B cell (primary cell): ENCODE measurements around the gene HOOK2. TPM values are rescaled to one million over a fixed set of nuclear protein-coding genes. Genes with fewer than 3 reads are reported as not detected.

ENCODE experiments used
- ATAC-seq: fragments of 200-7000 bp; cut with Tn5 transposase; one replicate; pipeline ENCODE4 v1.10.0; 2021; ENCODE audit warnings: low read depth, mild to moderate bottlenecking, moderate number of reproducible peaks, moderate library complexity
- CTCF ChIA-PET: fragments of 350-600 bp; sonication (Branson Sonifier 250); formaldehyde crosslinking; loops from one replicate; lab custom pipeline; 2021; ENCODE audit warnings: antibody characterized with exemption, inconsistent platforms; lab: Charles Lee
- POLR2A ChIA-PET: fragments of 350-600 bp; sonication (Branson Sonifier 250); formaldehyde crosslinking; loops from one replicate; lab custom pipeline; 2021; ENCODE audit warnings: antibody characterized with exemption; lab: Charles Lee
- DNase-seq: peaks from one replicate; pipeline ENCODE4 v3.0.0; 2013
- H2AFZ ChIP-seq: 2 replicates; pipeline ENCODE4 v1.6.1; 2012; ENCODE audit warnings: mild to moderate bottlenecking, low read depth, low read length; ENCODE audit not compliant: insufficient read depth, poor library complexity, severe bottlenecking
- H3K27ac ChIP-seq, 2 donors: 1 replicate in 1 of 2; 2 replicates in 1 of 2; pipeline ENCODE4 v1.5.1; 2012 to 2013; ENCODE audit warnings: low read length in 2 of 2, mild to moderate bottlenecking in 2 of 2, moderate library complexity in 1 of 2
- H3K27me3 ChIP-seq, 4 experiments: fragments of 200-600 bp in 1 of 4; sonication (generic) in 1 of 4; replicated peaks in 1 of 4; 1 replicate in 2 of 4; 2 replicates in 2 of 4; pipeline versions ENCODE4 v1.6.1 to v1.7.0; 2013 to 2016; ENCODE audit warnings: low read length in 3 of 4, mild to moderate bottlenecking in 2 of 4, mixed read lengths in 1 of 4, moderate library complexity in 1 of 4; ENCODE audit not compliant: insufficient read depth in 4 of 4, control insufficient read depth in 3 of 4; ENCODE audit errors: control extremely low read depth in 1 of 4
- H3K36me3 ChIP-seq, 2 experiments: replicated peaks in 1 of 2; 1 replicate in 1 of 2; 2 replicates in 1 of 2; pipeline versions ENCODE4 v1.6.1 to v1.7.1; 2013; ENCODE audit warnings: low read length in 1 of 2; ENCODE audit not compliant: insufficient read depth in 2 of 2, control insufficient read depth in 1 of 2; ENCODE audit errors: control extremely low read depth in 1 of 2, extremely low read depth in 1 of 2
- H3K4me1 ChIP-seq, 2 donors: fragments of 200-600 bp in 1 of 2; sonication (generic) in 1 of 2; 1 replicate in 1 of 2; 2 replicates in 1 of 2; pipeline versions ENCODE4 v1.5.1 to v1.6.1; 2013 to 2017; ENCODE audit warnings: low read length in 2 of 2; ENCODE audit not compliant: control insufficient read depth in 2 of 2, insufficient read depth in 2 of 2
- H3K4me2 ChIP-seq: replicated peaks from 2 replicates; pipeline ENCODE3; 2012; ENCODE audit warnings: mild to moderate bottlenecking, low read depth, low read length; ENCODE audit not compliant: poor library complexity, severe bottlenecking
- H3K4me3 ChIP-seq, 5 experiments: fragments of 200-600 bp in 1 of 5; sonication (generic) in 1 of 5; 1 replicate in 3 of 5; 2 replicates in 2 of 5; pipeline versions ENCODE4 v1.5.1 to v1.7.0; 2011 to 2016; ENCODE audit warnings: low read length in 4 of 5, mild to moderate bottlenecking in 4 of 5, low read depth in 2 of 5, control low read depth in 1 of 5, moderate library complexity in 1 of 5; ENCODE audit not compliant: insufficient read depth in 1 of 5; ENCODE audit errors: control extremely low read depth in 1 of 5, extremely low read depth in 1 of 5
- H3K79me2 ChIP-seq: fragments of 200-600 bp; sonication (generic); one replicate; pipeline ENCODE4 v1.6.0; 2016; ENCODE audit warnings: low read length; ENCODE audit not compliant: control insufficient read depth, insufficient read depth
- H3K9ac ChIP-seq: fragments of 200-600 bp; sonication (generic); 2 replicates; pipeline ENCODE4 v1.6.1; 2017; ENCODE audit warnings: mild to moderate bottlenecking, low read length, moderate library complexity
- H3K9me3 ChIP-seq, 3 donors: one replicate each; pipeline versions ENCODE4 v1.6.1 to v1.7.1; 2013; ENCODE audit warnings: low read length in 2 of 3; ENCODE audit not compliant: control insufficient read depth in 2 of 3, insufficient read depth in 1 of 3; ENCODE audit errors: control extremely low read depth in 1 of 3
- H4K20me1 ChIP-seq: 2 replicates; pipeline ENCODE4 v1.6.0; 2012; ENCODE audit warnings: mild to moderate bottlenecking, low read length; ENCODE audit not compliant: insufficient read depth, control insufficient read depth, poor library complexity, severe bottlenecking
- H3K27ac Mint-ChIP-seq: one replicate; pipeline ENCODE4 v1.8.0; 2021; ENCODE audit warnings: mixed read lengths
- H3K27me3 Mint-ChIP-seq: one replicate; pipeline ENCODE4 v1.8.0; 2021; ENCODE audit warnings: mixed read lengths
- H3K4me1 Mint-ChIP-seq: one replicate; pipeline ENCODE4 v1.8.0; 2021; ENCODE audit warnings: mixed read lengths
- H3K4me3 Mint-ChIP-seq: one replicate; pipeline ENCODE4 v1.8.0; 2021; ENCODE audit warnings: mixed read lengths
- H3K9me3 Mint-ChIP-seq: one replicate; pipeline ENCODE4 v1.8.0; 2022; ENCODE audit warnings: mixed read lengths; ENCODE audit not compliant: insufficient read depth
- CTCF ChIP-seq: fragments of 200-600 bp; IDR thresholded peaks from one replicate; pipeline ENCODE4 v1.8.0; 2022; ENCODE audit warnings: antibody characterized with exemption, mild to moderate bottlenecking
- EZH2 ChIP-seq: IDR thresholded peaks from 2 replicates; pipeline ENCODE4 v1.6.1; 2012; ENCODE audit warnings: borderline replicate concordance, low read depth, mild to moderate bottlenecking, moderate library complexity, low read length; ENCODE audit not compliant: insufficient read depth, poor library complexity, severe bottlenecking
- WGBS: methylation state at CpG from one replicate; pipeline ENCODE4 v1.1.5; 2013; ENCODE audit warnings: missing lambda C conversion rate; ENCODE audit not compliant: insufficient coverage; 5-methylcytosine and 5-hydroxymethylcytosine counted together
- intact Hi-C: fragments of 100-400 bp; cut with micrococcal nuclease; formaldehyde crosslinking; loops from one replicate; pipeline ENCODE4 v1.10.0; 2022
- polyA plus RNA-seq: library from polyadenylated mRNA; depleted of rRNA; stranded (reverse); fragments of >200 nt; gene quantifications from 2 replicates; pipeline ENCODE4 v1.2.3, GENCODE V29; 2012
- total RNA-seq, 2 donors: library from RNA; stranded (reverse); fragments of 120-200 nt in 1 of 2; gene quantifications; 1 replicate in 1 of 2; 2 replicates in 1 of 2; pipeline versions ENCODE4 v1.2.3 to v1.2.4, GENCODE V29; 2013 to 2022

HOOK2 gene
- total and polyA plus RNA-seq, 2 donors (not counting 1 experiment from before 2014, with no cell fraction given), result 30.3 to 33.4 TPM

DNA sequence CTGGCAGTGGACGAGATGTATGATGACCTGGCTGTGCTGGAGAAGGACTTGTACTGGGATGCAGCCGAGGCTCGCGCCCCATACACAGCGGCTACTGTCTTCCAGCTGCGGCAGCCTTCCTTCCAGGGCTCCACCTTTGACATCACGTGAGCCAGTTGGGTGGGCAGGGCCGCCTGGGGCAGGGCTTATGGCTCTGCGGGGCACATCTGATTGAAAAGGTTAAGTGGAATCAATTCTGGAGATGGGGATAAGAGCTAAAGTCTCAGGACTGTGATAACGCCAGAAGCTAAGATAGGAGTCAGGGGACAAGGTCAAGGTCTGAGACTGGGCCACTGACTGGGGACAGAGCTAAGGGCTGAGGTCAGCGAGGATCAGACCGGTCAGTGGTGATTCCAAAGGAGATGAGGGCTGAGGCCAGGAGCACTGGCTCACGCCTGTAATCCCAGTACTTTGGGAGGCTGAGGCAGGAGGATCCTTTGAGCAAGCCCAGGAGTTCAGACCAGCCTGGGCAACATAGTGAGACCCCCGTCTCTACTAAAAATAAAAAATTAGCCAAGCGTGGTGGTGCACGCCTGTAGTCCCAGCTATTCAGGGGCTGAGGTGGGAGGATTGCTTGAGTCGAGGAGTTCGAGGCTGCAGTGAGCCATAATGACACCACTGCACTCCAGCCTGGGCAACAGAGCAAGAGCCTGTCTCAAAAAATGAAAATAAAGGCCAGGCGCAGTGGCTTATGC lies 19.0 kb downstream of the HOOK2 start:
- WGBS, result 96% methylated on average over 18 of the region's 19 CpGs
- peaks cover 0 to 32% (median 5%) of the 10 kb centered on the region in 4 experiments for H3K27me3 ChIP-seq
- H2AFZ ChIP-seq, result no peak overlapping the region
- no peak overlapping the region for H3K9ac ChIP-seq
- DNase-seq, result no peak
- Mint-ChIP-seq H3K27me3 (peaks cover 26% of the 10 kb centered on the region), H3K4me1 (peaks cover 11% of the 10 kb centered on the region), H3K9me3 (no peaks in the 10 kb centered on the region), H3K4me3 (no peak overlapping the region), H3K27ac (no peak overlapping the region)
- no peak overlapping the region for H3K4me3 ChIP-seq
- peaks cover 7 to 8% of the 10 kb centered on the region in 2 donors for H3K4me1 ChIP-seq
- H3K27ac ChIP-seq, result no peak overlapping the region
- no peaks in the 10 kb centered on the region for H3K36me3 ChIP-seq
- intact Hi-C loops, result no loop called here
- no peaks in the 10 kb centered on the region for H3K79me2 ChIP-seq
- CTCF ChIA-PET, result interaction anchor here (0.6 to 21.3 kb wide), 10 partner anchors 10 to 195 kb away, joined by 3 to 353 read pairs (median 6); partner anchors contain the start of genes FBXW9 and GET3
- no peak overlapping the region for H3K4me2 ChIP-seq
- ATAC-seq, result no peak
- no peaks in the 10 kb centered on the region for H3K9me3 ChIP-seq
- TF ChIP-seq EZH2 (no peak), CTCF (no peak)
- POLR2A ChIA-PET, result no interaction called here
- no peaks in the 10 kb centered on the region for H4K20me1 ChIP-seq
